AG09309 (cell line): Measurements from ENCODE around the gene KRT16.
"Not testable (repeated sequence)": the region's sequence is repeated elsewhere in the genome, so short reads cannot be mapped to it uniquely, and the experiment has no call there.

ENCODE experiments used
- DNase-seq: peaks from one replicate; pipeline ENCODE4 v3.0.0-alpha.2; 2010; ENCODE audit warnings: low read depth
- H3K4me3 ChIP-seq: 2 replicates; pipeline ENCODE4 v1.5.1; 2011; ENCODE audit warnings: mild to moderate bottlenecking, low read depth, low read length, moderate library complexity; ENCODE audit not compliant: control insufficient read depth
- TF ChIP-seq, protein P1 (sequence below): IDR thresholded peaks from 2 replicates; pipeline ENCODE4 v1.5.1; 2011; ENCODE audit warnings: mild to moderate bottlenecking, low read depth, low read length, inconsistent platforms; ENCODE audit not compliant: insufficient read depth, control insufficient read depth; ENCODE audit errors: missing control alignments

Gene KRT16

DNA sequence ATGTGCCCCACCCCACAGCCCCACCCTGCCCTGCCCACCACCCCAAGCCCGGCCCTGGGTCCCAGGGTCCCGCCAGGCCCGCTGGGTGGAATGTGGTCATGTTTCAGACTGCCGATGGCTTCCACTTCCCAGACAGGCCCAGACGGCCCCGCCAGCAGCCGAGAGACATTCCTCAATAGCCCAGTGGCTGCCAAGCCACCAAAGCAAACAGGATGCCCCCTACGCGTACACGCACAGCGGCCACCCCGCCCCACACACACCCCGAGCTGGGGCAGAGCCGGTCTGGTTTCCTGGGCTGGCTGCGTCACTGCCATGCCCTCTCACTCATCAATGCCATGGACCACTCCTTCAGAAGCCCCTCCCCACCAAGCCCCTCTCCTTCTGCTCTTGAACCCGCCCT lies 13.0 kb upstream of the KRT16 start:
- TF ChIP-seq, protein P1, sequence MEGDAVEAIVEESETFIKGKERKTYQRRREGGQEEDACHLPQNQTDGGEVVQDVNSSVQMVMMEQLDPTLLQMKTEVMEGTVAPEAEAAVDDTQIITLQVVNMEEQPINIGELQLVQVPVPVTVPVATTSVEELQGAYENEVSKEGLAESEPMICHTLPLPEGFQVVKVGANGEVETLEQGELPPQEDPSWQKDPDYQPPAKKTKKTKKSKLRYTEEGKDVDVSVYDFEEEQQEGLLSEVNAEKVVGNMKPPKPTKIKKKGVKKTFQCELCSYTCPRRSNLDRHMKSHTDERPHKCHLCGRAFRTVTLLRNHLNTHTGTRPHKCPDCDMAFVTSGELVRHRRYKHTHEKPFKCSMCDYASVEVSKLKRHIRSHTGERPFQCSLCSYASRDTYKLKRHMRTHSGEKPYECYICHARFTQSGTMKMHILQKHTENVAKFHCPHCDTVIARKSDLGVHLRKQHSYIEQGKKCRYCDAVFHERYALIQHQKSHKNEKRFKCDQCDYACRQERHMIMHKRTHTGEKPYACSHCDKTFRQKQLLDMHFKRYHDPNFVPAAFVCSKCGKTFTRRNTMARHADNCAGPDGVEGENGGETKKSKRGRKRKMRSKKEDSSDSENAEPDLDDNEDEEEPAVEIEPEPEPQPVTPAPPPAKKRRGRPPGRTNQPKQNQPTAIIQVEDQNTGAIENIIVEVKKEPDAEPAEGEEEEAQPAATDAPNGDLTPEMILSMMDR, result no peak
- DNase-seq, result no peak
- no peak overlapping the region for H3K4me3 ChIP-seq

DNA sequence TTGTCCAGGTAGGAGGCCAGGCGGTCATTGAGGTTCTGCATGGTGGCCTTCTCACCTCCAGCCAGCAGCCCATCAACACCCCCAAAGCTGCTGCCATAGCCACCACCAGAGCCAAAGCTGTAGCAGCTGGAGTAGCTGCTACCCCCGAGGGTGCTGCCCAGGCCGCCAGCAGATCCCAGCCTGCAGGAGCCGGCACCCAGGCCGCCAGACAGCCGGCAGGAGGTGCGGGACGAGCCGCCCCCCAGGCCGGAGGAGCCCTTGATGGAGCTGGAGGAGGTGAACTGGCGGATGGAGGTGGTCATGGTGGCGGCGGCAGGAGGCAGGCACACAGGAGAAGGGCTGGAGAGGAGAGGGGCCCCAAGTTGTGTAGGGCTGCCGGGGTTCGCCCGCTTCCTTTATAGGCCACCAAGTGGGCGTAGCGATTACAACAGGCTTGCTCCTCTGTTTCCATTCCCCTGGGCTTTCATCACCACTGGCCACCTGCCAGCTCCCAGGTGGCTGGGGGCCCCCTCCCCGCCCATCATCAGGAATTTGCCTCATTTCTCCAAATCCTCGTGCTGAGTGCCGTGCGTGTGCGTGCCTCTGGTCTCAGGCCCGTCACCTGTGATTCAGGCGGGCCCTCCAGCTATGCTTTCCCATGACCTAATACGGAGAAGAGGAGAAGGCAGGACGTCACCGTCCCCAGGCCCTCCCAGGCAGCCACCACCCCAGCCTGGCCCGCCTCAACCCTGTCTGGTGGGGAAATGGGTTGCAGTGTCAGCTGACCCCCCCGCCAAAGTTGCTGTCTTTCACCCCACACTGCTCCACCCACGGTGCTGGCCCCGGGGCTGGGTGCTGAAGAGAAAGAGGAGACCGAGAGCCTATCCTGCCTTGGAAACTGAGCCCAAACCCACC lies 11.9 kb upstream of the KRT16 start, which contains the start of gene KRT17:
Gene KRT17 (minus strand): TSS at position 368 of the 894 bp plus-strand sequence. CDS start 66 bp downstream, at position 302.
- no peak for DNase-seq

DNA sequence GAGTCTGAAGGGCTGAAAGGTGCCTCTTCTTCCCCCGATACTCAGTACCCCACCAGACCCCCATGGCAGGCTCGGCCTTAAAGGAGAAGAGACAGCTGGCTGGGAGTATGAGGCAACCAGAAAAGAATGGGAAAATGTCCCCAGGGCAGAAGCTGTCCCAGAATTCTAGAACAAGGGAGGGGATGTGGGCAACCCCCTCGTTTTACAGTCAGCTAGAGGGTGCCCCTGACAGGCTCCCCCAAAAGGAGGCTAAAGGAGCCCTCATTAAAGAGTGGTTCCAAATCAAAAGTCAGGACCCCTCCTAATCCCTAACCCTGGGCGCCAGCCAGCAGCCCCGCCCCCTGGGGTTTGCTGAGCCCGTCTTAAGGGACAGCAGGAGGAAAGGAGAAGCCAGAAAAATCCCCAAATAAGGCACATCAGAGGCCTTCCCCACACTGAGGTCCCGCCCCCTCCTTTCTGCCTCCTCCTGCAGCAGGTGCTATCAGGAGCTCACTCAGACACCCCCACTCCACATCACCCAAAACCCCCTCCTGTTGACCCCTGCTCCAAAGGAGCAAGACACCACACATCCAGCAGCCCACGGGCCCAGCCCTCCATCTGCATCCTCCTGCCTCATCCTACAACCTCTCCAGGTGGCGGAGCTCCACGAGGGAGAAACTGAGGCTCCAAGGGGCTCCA lies 10.8 kb upstream of the KRT16 start:
- not testable (repeated sequence) for H3K4me3 ChIP-seq, DNase-seq

More for the DNA sequence above, 11.9 kb upstream of the KRT16 start, which contains the start of gene KRT17:
- no peak within 1 kb of the TSS for H3K4me3 ChIP-seq
- TF ChIP-seq, protein P1, result no peak

DNA sequence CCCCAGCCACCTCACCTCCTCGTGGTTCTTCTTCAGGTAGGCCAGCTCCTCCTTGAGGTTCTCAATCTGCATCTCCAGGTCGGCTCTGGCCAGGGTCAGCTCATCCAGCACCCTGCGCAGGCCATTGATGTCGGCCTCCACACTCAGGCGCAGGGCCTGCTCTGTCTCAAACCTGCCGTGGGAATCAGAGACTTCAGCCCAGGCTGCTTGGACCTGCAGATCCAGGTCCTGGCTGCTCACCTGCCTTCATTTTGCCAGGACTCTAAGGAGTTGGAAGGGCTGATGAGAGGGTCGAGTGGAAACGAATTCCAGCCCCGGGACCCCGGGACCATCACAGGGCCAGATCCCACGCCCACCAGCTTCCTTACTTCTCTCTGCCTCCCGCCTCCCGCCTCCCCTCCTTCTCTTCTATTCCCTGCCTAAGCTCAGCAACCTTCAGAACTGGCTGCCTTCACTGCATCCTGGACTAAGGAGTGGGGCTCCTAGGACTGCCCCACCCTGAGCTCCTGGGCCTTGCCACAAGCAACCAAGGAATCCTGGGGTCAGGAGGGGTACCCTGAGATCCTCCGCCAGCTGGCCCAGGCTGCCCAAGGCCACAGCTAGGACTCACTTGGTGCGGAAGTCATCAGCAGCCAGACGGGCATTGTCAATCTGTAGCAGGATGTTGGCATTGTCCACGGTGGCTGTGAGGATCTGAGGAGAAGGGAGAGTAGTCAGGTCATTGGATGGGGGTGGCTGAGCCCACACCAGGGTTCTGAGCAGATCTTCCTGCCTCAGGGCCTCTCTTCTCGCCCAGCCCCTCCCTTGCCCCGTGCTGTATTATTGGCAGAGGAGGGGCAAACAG lies 10.0 kb upstream of the KRT16 start:
- H3K4me3 ChIP-seq, DNase-seq: not testable (repeated sequence)

DNA sequence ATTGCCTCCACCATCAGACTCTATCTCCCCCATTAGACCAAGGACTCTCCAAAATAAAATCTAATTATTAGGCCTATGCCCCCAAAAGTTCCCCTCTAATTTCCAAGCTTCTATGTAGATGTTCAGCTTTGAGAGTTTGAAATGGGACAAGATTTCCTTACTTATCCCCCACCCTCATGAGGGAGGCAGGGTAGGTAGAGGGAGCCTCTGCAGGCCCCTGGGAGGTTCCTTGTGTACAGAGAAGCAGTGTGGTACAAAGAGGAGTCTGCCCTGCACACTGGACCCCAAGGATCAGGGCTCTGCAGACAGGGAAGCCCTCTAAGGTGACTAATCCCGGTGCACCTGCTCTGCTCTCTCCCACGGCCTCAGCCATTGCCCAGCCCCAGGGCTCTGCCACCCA lies 9.3 kb upstream of the KRT16 start:
- no peak overlapping the region for H3K4me3 ChIP-seq
- no peak for DNase-seq
- TF ChIP-seq, protein P1, result no peak

DNA sequence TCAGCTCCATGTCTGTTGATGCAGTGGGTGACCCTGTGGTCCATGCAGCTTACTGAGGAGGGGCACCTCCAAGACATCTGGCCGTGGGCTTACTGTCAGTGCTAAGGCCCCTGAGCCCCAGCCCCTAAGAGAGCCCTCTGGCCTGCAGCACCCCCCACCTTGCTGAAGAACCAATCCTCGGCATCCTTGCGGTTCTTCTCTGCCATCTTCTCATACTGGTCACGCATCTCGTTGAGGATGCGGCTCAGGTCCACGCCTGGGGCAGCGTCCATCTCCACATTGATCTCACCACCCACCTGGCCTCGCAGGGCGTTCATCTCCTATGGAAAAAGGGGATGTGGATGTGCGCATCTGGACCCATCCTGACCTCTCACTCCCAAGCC lies 8.9 kb upstream of the KRT16 start:
- not testable (repeated sequence) for H3K4me3 ChIP-seq, DNase-seq

DNA sequence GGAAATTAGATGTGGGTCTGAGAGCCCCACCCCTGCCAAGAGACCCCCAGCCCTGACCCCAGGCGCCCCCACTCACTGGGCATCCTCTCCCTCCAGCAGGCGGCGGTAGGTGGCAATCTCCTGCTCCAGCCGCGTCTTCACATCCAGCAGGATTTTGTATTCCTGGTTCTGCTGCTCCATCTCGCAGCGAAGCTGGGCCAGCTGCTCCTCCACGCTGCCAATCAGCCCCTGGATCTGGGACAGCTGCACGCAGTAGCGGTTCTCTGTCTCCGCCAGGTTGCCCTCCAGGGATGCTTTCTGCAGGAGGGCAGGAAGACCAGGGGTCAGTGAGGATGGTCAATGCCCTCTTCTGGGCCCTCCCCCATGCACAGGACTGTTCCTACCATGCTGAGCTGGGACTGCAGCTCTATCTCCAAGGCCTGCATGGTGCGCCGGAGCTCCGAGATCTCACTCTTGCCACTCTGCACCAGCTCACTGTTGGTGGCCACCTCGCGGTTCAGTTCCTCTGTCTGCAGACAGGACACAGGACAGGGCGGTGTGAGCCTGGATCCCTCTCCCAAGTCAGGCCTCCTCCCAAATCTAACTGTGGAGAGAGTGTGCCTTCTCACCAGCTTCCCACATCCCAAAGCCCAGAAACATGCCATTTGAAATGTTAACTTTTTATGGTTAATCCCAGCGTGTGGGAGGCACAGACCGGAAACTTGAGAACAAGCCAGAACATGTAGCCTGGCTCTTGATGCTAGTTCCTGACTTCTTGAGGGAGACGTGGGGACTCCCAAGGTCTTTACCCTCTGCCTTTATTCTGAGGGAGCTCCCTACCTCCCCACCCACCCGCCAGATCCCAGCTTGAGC lies 8.2 kb upstream of the KRT16 start:
- no peak for DNase-seq
- TF ChIP-seq, protein P1, result no peak
- no peak overlapping the region for H3K4me3 ChIP-seq

DNA sequence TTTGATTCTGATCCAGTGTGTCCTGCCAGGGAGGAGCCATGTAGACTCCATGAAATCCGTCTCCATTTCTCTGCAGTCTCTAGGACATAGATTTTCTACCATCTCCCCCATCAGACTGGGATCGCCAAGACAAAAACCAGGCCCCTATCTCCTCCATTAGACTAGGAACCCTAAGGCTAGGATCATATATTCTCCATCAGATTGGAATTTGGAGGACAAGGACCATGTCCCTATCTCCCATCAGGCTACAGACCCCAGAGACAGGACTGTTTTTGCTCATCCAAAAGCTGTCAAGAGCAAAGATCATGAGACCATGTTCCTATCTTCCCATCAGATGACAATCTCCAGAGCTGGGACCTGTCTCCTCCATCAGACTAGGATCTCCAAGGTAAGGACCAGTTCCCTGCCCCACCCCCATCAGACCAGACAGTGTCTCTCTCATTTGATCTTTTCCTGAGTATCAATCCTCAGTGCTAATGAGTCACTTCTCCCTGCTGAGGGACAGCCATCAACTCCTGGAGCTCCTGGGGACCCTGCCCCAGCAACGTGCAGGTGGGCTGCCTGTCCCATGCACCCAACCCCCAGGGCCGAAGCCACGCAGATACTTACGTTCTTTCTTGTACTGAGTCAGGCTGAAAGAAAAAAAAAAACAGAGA lies 7.5 kb upstream of the KRT16 start:
- not testable (repeated sequence) for DNase-seq, H3K4me3 ChIP-seq
